Panc1 (cell line): ENCODE data around the gene SLC4A1. TPM values are rescaled to one million over a fixed set of nuclear protein-coding genes. Genes with fewer than 3 reads are reported as not detected.
A peak's percentile ranks its signal among the peaks of the same experiment; 100 is the strongest.

Experiments
- ATAC-seq: fragments of 200-7000 bp; cut with Tn5 transposase; 2 replicates; pipeline ENCODE4 v1.9.1; 2020; ENCODE audit warnings: mild to moderate bottlenecking, moderate library complexity
- BruUV-seq: library from RNA; stranded (reverse); fragments of 400-500 nt; replicated peaks from 2 replicates; lab custom pipeline; 2021; lab: Mats Ljungman, UMichigan
- CTCF ChIA-PET: fragments of 300-600 bp; sonication (Branson Sonifier 250); formaldehyde crosslinking; loops from one replicate; lab custom pipeline; 2022; ENCODE audit warnings: antibody characterized with exemption; lab: Charles Lee
- POLR2A ChIA-PET: fragments of 300-600 bp; sonication (Branson Sonifier 250); formaldehyde crosslinking; loops from one replicate; lab custom pipeline; 2022; ENCODE audit warnings: antibody characterized with exemption; lab: Charles Lee
- DNase-seq: peaks from one replicate; pipeline ENCODE4 v3.0.0-alpha.2; 2010; ENCODE audit warnings: low read depth, low spot score
- H3K27ac ChIP-seq: 2 replicates; pipeline ENCODE4 v1.5.1; 2011; ENCODE audit warnings: mild to moderate bottlenecking, low read length, inconsistent platforms
- H3K27me3 ChIP-seq: fragments of 200-500 bp; sonication (Bioruptor generic); 2 replicates; pipeline ENCODE4 v1.6.0; 2014; ENCODE audit warnings: low read length, inconsistent platforms; ENCODE audit not compliant: control insufficient read depth, insufficient read depth
- H3K36me3 ChIP-seq: fragments of 200-500 bp; sonication (Bioruptor generic); 2 replicates; pipeline ENCODE4 v1.5.1; 2014; ENCODE audit warnings: inconsistent platforms, mild to moderate bottlenecking, low read length, moderate library complexity; ENCODE audit not compliant: control insufficient read depth, insufficient read depth
- H3K4me1 ChIP-seq: 2 replicates; pipeline ENCODE4 v1.5.1; 2011; ENCODE audit warnings: inconsistent platforms, mild to moderate bottlenecking, low read length, moderate library complexity; ENCODE audit not compliant: control insufficient read depth, insufficient read depth
- H3K4me3 ChIP-seq, 2 experiments: 2 replicates each; pipeline ENCODE4 v1.5.1; 2011 to 2012; ENCODE audit warnings: low read depth in 2 of 2, low read length in 2 of 2, mild to moderate bottlenecking in 2 of 2, inconsistent platforms in 1 of 2, moderate library complexity in 1 of 2
- H3K9me3 ChIP-seq: fragments of 200-500 bp; sonication (Bioruptor generic); 2 replicates; pipeline ENCODE4 v1.5.1; 2014; ENCODE audit warnings: low read depth, mild to moderate bottlenecking, inconsistent platforms, low read length, moderate library complexity; ENCODE audit not compliant: control insufficient read depth, insufficient read depth
- POLR2AphosphoS5 ChIP-seq: IDR thresholded peaks from 2 replicates; pipeline ENCODE4 v1.6.1; 2012; ENCODE audit warnings: mild to moderate bottlenecking, low read depth, low read length, moderate library complexity
- SIN3A ChIP-seq: IDR thresholded peaks from 2 replicates; pipeline ENCODE4 v1.6.1; 2012; ENCODE audit warnings: low read depth, mild to moderate bottlenecking, low read length, moderate library complexity, borderline replicate concordance; ENCODE audit not compliant: insufficient read depth
- TCF7L2 ChIP-seq: IDR thresholded peaks from 2 replicates; pipeline ENCODE4 v1.6.1; 2011; ENCODE audit warnings: mild to moderate bottlenecking, low read depth, low read length, inconsistent platforms
- in situ Hi-C: cut with HindIII; loops from 2 replicates; pipeline ENCODE4 v1.10.0; 2016; ENCODE audit warnings: low sequenced_read_pairs, low pct_unique_long_range_greater_than_20kb
- intact Hi-C: fragments of 100-400 bp; cut with micrococcal nuclease; formaldehyde crosslinking; loops from one replicate; pipeline ENCODE4 v1.10.0; 2022; ENCODE audit not compliant: unreplicated experiment
- total RNA-seq: library from RNA; stranded (reverse); gene quantifications from one replicate; pipeline ENCODE4 v1.2.1, GENCODE V29; 2021; ENCODE audit not compliant: unreplicated experiment
- TF ChIP-seq, protein P1 (sequence below), 2 experiments: IDR thresholded peaks; 2 replicates each; pipeline ENCODE4 v1.6.1; 2011 to 2012; ENCODE audit warnings: low read depth in 2 of 2, control low read depth in 1 of 2, low read length in 1 of 2, mild to moderate bottlenecking in 1 of 2, moderate library complexity in 1 of 2; ENCODE audit not compliant: insufficient read depth in 1 of 2
- TF ChIP-seq, protein P2 (sequence below): fragments of 450-650 bp; IDR thresholded peaks from 2 replicates; pipeline ENCODE4 v1.5.1; 2017; ENCODE audit warnings: mild to moderate bottlenecking

The SLC4A1 gene
- total RNA-seq, 1 experiment from 2014 or later: not detected

DNA sequence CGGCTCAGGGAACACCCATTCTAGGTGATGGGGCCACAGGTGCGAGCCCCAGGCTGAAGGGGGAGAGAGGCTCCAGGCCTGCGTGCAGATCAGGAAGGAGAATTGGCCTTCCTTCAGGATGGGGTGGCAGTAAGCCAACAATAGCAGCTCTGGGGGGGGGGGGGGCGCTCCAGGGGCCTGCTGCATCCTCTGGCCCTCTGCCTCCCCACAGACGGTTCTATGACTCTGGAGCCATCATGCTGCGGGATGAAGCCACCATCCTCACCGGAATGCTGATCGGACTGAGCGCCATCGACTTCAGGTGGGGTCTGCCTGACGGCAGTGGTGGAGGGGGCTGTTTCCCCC lies 46.6 kb upstream of the SLC4A1 start:
- H3K4me3 ChIP-seq: peak overlapping the region; percentile 42 to 50
- in situ Hi-C loops (no loop called here), intact Hi-C loops (no loop called here)
- DNase-seq (no peak), ATAC-seq (no peak)
- no peaks in the 10 kb centered on the region for H3K9me3 ChIP-seq
- BruUV-seq: no TSS peak
- H3K27me3 ChIP-seq: no peaks in the 10 kb centered on the region
- H3K4me1 ChIP-seq: no peaks in the 10 kb centered on the region
- no peak overlapping the region for H3K27ac ChIP-seq
- no peaks in the 10 kb centered on the region for H3K36me3 ChIP-seq
- ChIA-PET POLR2A (interaction anchor here (0.6 kb wide), 2 partner anchors 38 to 355 kb away, joined by 3 to 18 read pairs; no protein-coding TSS in a partner anchor), CTCF (interaction anchor here (0.6 kb wide), 2 partner anchors 208 to 1161 kb away, joined by 3 read pairs; no protein-coding TSS in a partner anchor)
- TF ChIP-seq POLR2AphosphoS5 (no peak), TCF7L2 (no peak), SIN3A (no peak)
- TF ChIP-seq, protein P1, sequence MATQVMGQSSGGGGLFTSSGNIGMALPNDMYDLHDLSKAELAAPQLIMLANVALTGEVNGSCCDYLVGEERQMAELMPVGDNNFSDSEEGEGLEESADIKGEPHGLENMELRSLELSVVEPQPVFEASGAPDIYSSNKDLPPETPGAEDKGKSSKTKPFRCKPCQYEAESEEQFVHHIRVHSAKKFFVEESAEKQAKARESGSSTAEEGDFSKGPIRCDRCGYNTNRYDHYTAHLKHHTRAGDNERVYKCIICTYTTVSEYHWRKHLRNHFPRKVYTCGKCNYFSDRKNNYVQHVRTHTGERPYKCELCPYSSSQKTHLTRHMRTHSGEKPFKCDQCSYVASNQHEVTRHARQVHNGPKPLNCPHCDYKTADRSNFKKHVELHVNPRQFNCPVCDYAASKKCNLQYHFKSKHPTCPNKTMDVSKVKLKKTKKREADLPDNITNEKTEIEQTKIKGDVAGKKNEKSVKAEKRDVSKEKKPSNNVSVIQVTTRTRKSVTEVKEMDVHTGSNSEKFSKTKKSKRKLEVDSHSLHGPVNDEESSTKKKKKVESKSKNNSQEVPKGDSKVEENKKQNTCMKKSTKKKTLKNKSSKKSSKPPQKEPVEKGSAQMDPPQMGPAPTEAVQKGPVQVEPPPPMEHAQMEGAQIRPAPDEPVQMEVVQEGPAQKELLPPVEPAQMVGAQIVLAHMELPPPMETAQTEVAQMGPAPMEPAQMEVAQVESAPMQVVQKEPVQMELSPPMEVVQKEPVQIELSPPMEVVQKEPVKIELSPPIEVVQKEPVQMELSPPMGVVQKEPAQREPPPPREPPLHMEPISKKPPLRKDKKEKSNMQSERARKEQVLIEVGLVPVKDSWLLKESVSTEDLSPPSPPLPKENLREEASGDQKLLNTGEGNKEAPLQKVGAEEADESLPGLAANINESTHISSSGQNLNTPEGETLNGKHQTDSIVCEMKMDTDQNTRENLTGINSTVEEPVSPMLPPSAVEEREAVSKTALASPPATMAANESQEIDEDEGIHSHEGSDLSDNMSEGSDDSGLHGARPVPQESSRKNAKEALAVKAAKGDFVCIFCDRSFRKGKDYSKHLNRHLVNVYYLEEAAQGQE (IDR thresholded peaks at IDR 0.05; ENCODE audit: insufficient read depth in 1 of 2, low read depth in 2 of 2, low read length in 1 of 2): no peak
- TF ChIP-seq, protein P2, sequence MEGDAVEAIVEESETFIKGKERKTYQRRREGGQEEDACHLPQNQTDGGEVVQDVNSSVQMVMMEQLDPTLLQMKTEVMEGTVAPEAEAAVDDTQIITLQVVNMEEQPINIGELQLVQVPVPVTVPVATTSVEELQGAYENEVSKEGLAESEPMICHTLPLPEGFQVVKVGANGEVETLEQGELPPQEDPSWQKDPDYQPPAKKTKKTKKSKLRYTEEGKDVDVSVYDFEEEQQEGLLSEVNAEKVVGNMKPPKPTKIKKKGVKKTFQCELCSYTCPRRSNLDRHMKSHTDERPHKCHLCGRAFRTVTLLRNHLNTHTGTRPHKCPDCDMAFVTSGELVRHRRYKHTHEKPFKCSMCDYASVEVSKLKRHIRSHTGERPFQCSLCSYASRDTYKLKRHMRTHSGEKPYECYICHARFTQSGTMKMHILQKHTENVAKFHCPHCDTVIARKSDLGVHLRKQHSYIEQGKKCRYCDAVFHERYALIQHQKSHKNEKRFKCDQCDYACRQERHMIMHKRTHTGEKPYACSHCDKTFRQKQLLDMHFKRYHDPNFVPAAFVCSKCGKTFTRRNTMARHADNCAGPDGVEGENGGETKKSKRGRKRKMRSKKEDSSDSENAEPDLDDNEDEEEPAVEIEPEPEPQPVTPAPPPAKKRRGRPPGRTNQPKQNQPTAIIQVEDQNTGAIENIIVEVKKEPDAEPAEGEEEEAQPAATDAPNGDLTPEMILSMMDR: no peak

- Histone ChIP-seq H3K27me3 (no peaks in the 10 kb centered on the region), H3K27ac (no peak overlapping the region), H3K36me3 (no peaks in the 10 kb centered on the region), H3K4me1 (no peaks in the 10 kb centered on the region), H3K9me3 (no peaks in the 10 kb centered on the region), H3K4me3 (no peak overlapping the region)
- TF ChIP-seq POLR2AphosphoS5: no peak
- no peak for TF ChIP-seq TCF7L2
- TF ChIP-seq, protein P1 (IDR thresholded peaks at IDR 0.05; ENCODE audit: insufficient read depth in 1 of 2, low read depth in 2 of 2, low read length in 1 of 2): no peak
- TF ChIP-seq SIN3A: no peak
- TF ChIP-seq, protein P2: no peak
- intact Hi-C loops: no loop called here
- BruUV-seq: TSS peak; percentile 59
- ATAC-seq (no peak), DNase-seq (no peak)
- in situ Hi-C loops: no loop called here
- ChIA-PET POLR2A (interaction anchor here (0.6 kb wide), 1 partner anchor 355 kb away, joined by 3 read pairs; no protein-coding TSS in a partner anchor), CTCF (interaction anchor here (0.6 kb wide), 1 partner anchor 1160 kb away, joined by 3 read pairs; no protein-coding TSS in a partner anchor)
Measured at GRCh38 chr17:44314031-44314430, 46.1 kb upstream of the SLC4A1 start.
